Activated naive CD4-positive, alpha-beta T cell treated with anti-CD3 and anti-CD28 coated beads, Interleukin-2, amount 50 U/mL, for 24 hours (primary cell): ENCODE results near the gene DLL1.
A peak's percentile ranks its signal among the peaks of the same experiment; 100 is the strongest.

Source experiments
- H3K27ac Mint-ChIP-seq: one replicate; pipeline ENCODE4 v1.8.0; 2021; ENCODE audit warnings: mild to moderate bottlenecking, mixed read lengths
- H3K27me3 Mint-ChIP-seq: one replicate; pipeline ENCODE4 v1.8.0; 2021; ENCODE audit warnings: mixed read lengths
- H3K36me3 Mint-ChIP-seq: one replicate; pipeline ENCODE4 v1.8.0; 2021; ENCODE audit warnings: mixed read lengths
- H3K4me1 Mint-ChIP-seq: one replicate; pipeline ENCODE4 v1.8.0; 2021; ENCODE audit warnings: mixed read lengths
- H3K4me3 Mint-ChIP-seq: one replicate; pipeline ENCODE4 v1.8.0; 2021; ENCODE audit warnings: mild to moderate bottlenecking, mixed read lengths
- H3K9me3 Mint-ChIP-seq: one replicate; pipeline ENCODE4 v1.8.0; 2021; ENCODE audit warnings: mixed read lengths

The DLL1 gene

DNA sequence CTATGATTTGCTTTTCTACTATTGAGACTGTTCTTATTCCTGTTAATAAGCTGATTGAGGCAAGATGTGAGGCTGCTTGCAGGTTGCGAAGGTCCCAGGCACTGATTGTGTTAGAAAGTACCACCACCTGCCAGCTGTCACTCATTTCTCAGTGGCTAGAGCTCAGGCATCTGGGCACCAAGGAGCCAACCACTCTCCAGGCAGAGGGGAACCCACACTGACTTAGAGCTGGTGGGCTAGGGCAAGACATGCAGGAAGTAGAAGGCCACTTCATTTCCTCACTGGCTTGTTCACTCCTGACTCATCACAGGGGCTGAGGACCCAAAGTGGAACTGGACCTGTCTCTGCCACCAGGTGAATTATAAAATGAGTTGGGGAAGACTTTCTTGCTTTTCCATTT, 7.8 kb upstream of the DLL1 start:
- H3K36me3 Mint-ChIP-seq = peaks cover 2% of the 10 kb centered on the region
- peaks cover 14% of the 10 kb centered on the region for H3K4me1 Mint-ChIP-seq
- H3K9me3 Mint-ChIP-seq = no peaks in the 10 kb centered on the region
- H3K27ac Mint-ChIP-seq = no peak overlapping the region
- peaks cover 16% of the 10 kb centered on the region for H3K27me3 Mint-ChIP-seq
- no peak overlapping the region for H3K4me3 Mint-ChIP-seq

DNA sequence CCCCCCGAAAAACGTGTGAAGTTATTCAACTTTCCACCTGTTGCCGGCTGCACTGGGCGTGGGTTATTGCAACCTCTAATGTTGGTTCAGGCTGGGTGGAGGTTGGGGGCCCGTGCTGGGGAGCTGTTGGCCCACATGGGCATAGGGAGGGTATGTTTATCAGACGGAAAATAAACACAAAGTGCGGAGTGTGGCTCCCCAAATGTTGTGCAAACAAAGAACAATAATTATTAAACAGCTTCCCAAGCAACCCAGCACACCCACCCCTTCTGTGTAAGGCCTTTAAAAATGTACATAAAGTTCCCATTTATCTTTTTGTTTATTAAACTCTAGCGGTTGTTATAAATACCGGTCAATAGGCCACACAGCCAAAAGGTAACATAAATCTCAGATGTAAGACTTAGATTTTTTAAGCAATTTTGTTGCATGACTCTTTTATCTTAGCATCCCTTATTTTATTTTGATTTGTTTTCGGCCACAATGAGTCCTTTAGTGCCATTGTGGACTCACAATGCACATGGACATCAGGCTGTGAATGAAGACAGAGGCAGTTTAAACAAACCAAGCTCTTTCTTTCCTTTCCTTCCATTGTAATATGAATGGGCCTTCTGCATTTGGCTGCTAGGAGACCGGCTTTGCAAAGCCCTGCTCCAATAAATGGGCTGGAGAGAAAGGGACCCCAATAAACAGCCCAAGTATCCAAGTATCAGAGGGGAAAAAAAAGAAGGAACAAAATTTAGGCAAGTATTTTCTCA, 6.9 kb upstream of the DLL1 start:
- Mint-ChIP-seq H3K36me3 (peaks cover 2% of the 10 kb centered on the region), H3K27me3 (peaks cover 23% of the 10 kb centered on the region), H3K4me3 (no peak overlapping the region), H3K9me3 (no peaks in the 10 kb centered on the region), H3K4me1 (peaks cover 23% of the 10 kb centered on the region), H3K27ac (no peak overlapping the region)

DNA sequence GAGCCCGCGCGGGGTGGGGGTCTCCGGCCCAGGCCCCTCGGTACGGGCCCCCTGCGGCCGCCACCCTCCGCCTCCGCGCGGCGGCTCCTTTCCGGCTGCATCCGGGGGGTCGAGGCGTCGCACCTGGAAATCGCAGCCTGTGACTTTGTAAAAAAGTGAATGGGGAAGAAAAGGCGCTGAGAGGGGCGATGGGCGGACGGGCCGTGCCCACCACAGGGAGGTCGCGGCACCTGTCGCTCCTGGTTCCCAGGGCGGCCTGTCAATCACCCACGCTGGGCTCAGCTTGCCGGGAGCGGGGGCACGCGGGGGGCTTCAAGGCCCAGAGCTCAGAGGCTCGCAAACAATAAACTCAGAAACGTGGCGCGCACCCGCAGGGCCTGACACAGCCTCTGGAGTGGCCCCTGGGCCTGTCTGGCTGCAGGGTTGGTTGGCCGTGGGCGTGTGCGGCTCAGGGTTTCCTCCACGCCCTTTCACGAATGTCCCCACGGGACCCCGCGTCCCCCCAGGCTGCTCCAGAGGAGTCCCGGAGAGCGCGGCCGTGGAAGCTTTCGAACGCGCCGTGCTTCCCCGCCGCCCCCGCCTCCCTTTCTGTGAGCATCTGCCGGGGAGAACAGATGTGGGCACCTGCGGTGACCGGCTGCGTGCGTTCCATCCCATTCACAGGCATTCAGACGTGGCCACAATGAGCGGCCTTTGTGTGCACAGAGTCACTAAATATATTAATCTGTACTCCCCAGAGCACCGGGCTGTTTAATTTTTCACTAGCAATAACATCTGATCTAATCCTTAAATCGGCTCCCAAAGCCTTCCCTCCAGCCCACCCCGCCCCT, 6.1 kb upstream of the DLL1 start:
- Mint-ChIP-seq H3K36me3 (peaks cover 2% of the 10 kb centered on the region), H3K27me3 (peaks cover 19% of the 10 kb centered on the region), H3K4me1 (peaks cover 31% of the 10 kb centered on the region), H3K9me3 (no peaks in the 10 kb centered on the region), H3K4me3 (peak overlapping the region; percentile 16), H3K27ac (no peak overlapping the region)

DNA sequence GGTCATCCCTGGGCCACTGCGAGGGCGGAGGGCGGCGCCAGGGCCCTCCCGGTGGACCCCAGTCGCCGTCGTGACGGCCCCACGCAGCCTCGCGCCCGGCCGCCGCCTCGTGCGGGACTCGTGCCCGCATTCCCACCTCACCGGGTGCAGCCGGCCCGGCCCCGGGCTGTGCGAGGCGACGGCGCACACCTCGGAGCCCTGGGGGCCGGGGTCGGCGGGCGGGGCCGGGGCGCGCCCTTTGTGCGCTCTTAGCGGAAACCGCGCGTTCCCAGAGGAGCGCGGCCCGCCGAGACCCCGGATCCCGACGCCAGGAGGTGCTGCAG, 5.5 kb upstream of the DLL1 start:
- Mint-ChIP-seq H3K4me1 (peaks cover 35% of the 10 kb centered on the region), H3K9me3 (no peaks in the 10 kb centered on the region), H3K36me3 (no peaks in the 10 kb centered on the region), H3K27me3 (peaks cover 22% of the 10 kb centered on the region), H3K4me3 (no peak overlapping the region), H3K27ac (no peak overlapping the region)

DNA sequence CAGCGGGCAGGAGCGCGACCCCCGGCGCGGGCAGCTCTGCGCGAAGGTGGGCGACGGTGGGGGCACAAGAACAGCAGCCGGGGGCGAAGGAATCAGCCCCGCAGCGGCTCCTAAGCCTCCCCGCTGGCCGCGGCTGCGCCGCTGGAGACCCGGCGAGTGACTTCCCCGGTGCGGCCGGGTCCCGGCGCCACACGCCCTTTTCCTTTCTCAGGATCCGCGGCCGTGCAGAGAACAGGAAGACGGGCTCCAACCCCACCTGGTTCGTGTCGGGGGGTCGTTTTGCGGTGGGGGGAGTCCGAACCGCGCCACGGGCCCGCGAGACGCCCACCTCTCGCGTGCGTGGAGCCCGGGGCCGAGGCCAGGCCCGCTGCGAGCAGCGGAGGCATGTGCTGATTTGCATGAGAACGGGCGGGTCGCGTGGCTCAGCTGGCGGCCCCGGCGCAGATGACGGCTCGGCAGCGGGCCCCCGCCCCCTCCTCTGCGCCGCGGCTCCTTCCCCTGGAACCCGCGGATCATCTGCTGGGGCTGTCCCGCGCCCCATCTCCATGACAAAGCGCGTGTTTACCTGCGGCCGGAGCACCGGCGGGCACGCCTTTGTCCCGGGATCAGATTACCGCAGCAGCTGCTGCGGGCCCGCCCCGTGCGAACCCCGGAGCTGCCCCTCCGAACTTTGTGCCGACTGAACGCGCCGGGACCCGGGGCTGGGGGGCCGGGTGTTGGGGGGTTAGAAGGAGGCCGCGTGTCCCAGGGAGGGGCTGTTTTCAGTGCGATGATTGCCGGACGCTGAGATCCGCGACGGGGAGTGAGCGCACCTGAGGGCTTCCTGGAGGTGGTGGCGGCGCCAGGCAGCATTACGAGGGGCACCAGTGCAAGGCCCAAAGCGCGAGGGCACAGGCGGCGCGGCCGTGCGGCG, 4.9 kb upstream of the DLL1 start:
- no peaks in the 10 kb centered on the region for H3K36me3 Mint-ChIP-seq
- no peaks in the 10 kb centered on the region for H3K9me3 Mint-ChIP-seq
- peaks cover 22% of the 10 kb centered on the region for H3K27me3 Mint-ChIP-seq
- H3K27ac Mint-ChIP-seq = no peak overlapping the region
- H3K4me3 Mint-ChIP-seq = peak overlapping the region; percentile 73
- peaks cover 35% of the 10 kb centered on the region for H3K4me1 Mint-ChIP-seq

DNA sequence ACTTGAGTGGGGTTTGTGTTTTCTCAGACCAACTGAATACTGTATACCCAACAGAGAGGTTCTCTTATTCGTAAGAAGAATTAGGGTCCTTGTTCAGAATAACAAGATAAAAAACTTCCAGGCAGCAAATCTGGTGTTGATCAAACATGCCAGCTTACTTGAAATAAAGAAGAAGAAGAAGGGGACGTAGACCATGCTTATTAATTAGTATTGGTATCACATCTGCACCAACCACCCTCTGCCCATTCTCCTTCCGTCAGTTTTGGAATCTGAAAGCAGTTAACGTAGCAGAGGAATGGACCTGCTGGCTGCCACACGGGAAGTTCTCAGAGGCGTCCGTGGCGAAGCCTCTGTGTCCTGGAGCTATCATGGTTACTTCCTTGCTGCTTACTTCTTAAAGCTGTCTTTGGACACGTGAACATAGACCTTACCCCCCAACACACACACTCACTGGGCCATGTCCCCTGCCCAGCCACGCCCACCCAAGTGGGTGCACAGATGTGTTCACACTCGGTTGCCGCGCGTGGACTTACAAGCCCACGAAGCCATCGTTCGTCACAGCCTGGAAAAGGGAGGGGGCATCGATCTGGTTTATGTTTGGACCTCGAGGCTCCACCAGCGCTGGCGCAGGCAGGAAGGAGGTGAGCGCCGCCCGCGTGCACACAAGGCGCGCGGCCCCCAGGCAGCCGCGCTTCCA, 4.1 kb upstream of the DLL1 start:
- Mint-ChIP-seq H3K9me3 (no peaks in the 10 kb centered on the region), H3K27me3 (peaks cover 22% of the 10 kb centered on the region), H3K4me3 (peak overlapping the region; percentile 73), H3K27ac (no peak overlapping the region), H3K36me3 (no peaks in the 10 kb centered on the region), H3K4me1 (peaks cover 40% of the 10 kb centered on the region)

DNA sequence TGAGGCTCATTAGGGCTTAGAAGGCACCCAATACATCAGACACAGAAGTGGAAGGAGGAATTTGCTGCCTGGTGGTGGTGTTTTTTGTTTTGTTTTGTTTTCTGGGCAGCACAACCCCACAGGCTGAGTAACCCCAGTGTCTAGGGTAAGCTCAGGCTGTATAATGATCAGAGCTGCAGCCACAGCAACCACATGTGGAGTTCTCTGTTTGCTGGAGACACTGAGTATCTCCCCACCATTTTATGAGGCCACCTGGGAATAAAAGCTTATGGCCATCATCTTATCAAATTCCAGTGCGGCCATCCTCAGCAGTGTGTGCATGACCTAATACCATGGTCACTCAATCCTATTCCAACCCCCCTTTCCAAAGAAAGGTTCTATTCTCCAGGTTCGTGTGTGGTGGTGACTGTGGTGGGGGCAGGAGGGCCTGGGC, 3.4 kb upstream of the DLL1 start:
- peak overlapping the region; percentile 73 for H3K4me3 Mint-ChIP-seq

DNA sequence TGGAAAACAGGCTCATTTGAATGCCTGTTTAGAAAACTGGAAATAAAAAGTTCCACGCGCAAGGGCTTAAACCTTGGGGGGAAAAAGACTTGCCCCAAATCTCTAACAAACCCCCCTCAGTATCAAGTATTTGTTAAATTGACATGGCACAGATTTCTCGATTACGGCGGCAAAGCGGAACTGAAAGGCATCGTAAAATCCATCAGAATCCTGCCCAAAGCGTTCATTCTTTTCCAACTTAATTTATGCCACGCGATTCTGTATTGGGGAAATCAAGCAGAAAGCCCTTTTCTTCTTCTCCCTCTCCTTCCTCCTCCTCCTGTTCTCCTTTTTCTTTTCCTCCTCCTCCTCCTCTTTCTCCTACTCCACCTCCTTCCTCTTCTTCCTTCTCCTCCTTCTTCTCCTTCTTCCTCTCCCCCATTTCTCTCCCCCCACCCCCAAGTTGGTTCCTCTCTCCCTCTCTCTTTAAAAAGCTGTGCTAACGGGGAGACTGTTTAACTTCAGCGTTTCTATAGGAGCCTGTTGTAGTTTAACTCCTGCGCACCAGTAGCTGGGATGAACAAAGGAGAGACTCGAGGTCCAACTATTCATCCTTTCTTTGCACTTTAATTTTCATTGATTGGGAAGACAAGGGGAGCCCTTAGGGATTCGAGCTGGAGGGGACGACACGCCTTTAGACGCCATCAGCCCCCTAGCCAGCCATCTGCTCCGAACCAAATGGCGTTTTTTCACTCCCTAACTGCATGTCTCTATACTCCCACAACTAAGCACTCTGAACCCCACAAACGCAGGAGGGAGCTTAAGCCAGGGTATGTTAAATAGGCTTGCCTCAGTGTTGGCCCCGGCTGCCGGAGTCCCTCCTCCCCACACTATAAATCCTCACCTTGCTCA, 2.7 kb upstream of the DLL1 start:
- H3K27ac Mint-ChIP-seq = peak overlapping the region; percentile 55
- H3K4me1 Mint-ChIP-seq = peaks cover 45% of the 10 kb centered on the region
- peaks cover under 1% of the 10 kb centered on the region for H3K36me3 Mint-ChIP-seq
- peaks cover 22% of the 10 kb centered on the region for H3K27me3 Mint-ChIP-seq
- peak overlapping the region; percentile 33 for H3K4me3 Mint-ChIP-seq
- H3K9me3 Mint-ChIP-seq = no peaks in the 10 kb centered on the region

More for the DNA sequence above, 3.4 kb upstream of the DLL1 start:
- Mint-ChIP-seq H3K9me3 (no peaks in the 10 kb centered on the region), H3K27me3 (peaks cover 22% of the 10 kb centered on the region), H3K27ac (peak overlapping the region; percentile 55), H3K36me3 (no peaks in the 10 kb centered on the region), H3K4me1 (peaks cover 40% of the 10 kb centered on the region)

DNA sequence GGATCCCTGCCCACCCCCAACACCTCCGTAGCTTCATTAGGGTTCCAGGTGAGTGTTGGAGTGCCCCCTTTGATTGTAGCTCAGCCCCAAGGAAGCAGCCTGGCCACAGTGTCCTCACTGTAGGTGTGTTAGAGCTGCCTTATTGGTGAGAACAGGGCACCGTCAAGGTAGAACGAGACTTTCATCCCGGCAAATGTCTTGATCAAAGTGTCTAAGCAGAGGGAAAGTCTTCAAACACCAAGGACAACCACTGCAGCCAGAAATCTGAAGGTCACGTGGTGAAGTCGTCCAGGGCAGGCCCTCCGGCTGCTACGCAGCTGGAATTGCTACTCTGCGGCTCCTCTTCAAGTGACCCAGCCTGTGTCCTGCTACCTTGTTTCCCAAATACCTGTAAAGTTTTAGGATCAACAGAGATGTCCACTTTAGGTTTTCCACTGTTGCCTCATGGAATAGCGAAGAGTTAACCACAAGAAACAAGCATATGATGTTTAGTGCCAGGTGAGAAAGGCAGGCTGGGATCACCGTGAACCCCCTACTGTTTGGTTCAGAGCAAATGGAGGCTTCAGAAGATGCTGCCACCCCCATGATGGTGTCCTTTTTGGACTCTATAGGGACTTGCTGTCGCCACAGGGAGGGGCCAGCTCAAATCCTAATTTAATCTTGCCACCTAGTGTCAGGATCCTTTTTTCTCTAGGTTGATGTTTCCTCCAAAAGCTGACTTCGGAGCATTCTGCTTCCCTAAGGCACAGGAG, 1.7 kb upstream of the DLL1 start:
- Mint-ChIP-seq H3K27me3 (peaks cover 18% of the 10 kb centered on the region), H3K4me1 (peaks cover 51% of the 10 kb centered on the region), H3K4me3 (peak overlapping the region; percentile 92), H3K36me3 (peaks cover 2% of the 10 kb centered on the region), H3K9me3 (no peaks in the 10 kb centered on the region), H3K27ac (no peak overlapping the region)

DNA sequence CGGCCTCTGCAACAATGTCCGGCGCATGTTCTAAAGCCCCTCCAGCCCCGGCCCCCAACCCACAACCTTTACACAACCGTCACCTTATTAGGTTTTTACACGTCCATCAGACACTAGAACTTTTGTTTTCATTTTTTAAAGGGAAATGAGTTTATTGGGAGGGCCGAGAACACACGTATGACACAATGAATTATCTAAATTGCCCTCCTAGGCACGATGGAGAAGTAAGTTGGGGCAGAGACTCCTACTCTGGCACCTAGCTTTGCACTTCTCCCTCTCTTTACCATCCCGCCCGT, 1.2 kb upstream of the DLL1 start:
- no peaks in the 10 kb centered on the region for H3K9me3 Mint-ChIP-seq
- H3K36me3 Mint-ChIP-seq = peaks cover 2% of the 10 kb centered on the region
- no peak overlapping the region for H3K27ac Mint-ChIP-seq
- H3K4me3 Mint-ChIP-seq = peak overlapping the region; percentile 92
- H3K27me3 Mint-ChIP-seq = peaks cover 17% of the 10 kb centered on the region
- H3K4me1 Mint-ChIP-seq = peaks cover 51% of the 10 kb centered on the region

DNA sequence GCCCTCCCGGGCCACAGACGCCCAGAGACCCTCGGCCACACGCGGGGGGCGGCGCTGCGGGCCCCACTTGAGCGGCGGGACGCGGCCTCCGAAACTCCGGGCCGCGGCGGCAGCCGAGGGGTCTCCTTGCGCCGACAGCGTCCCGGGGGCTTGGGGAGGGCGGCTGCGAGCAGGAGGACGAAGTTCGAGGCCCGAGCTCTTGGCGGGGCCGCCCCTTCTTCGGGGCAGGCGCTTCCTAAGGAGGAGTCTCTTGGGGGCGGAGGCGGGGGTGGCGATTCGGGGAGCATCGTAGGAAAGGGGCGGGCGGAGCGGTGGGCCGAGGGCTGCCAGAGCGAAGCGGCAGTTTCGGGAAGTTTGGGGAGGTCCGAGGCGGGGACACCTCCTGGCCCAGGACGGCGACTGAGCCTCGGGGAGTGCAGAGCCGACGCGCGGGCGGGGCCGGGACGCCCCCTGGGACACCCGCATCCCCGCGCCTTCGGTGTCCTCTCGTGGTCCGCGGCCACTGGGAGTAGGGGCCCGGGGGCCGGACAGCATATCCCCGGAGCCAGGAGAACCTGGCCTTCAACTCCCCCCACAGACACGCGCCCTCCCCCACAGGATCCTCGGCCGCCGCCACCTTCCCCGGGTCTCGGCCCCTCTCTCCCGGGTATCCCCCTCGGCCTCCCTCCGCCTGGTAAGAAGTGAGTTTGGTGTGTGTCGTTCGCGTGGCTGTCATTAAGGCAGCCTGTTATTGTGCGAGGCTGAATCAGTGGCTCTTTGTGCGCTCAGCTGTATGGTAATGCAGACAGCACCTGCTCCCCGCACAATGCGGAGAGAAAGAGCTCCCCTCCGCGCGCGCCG, 613 bp upstream of the DLL1 start:
- Mint-ChIP-seq H3K9me3 (no peaks in the 10 kb centered on the region), H3K27me3 (peaks cover 17% of the 10 kb centered on the region), H3K27ac (peak overlapping the region; percentile 92), H3K4me3 (peak overlapping the region; percentile 92), H3K36me3 (peaks cover 2% of the 10 kb centered on the region), H3K4me1 (peaks cover 51% of the 10 kb centered on the region)

DNA sequence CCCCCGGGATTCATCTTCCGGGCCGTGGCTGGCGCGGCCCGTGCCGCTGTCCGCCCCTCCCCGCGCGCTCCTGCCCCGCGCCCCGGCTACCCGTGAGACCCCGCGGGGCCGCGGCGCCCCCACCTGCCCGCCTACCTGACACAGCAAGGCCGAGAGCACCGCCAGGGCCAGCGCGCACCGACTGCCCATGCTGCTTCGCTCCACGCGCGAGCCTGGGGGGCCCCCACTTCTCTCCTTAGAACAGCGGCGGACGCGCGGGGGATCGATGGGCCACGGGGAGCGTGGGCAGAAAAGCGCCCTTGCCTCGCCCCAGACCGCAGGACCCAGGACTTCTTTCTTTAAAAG, 955 bp downstream of the DLL1 start:
- Mint-ChIP-seq H3K9me3 (no peaks in the 10 kb centered on the region), H3K27ac (no peak overlapping the region), H3K4me3 (peak overlapping the region; percentile 93), H3K36me3 (peaks cover 2% of the 10 kb centered on the region), H3K4me1 (peaks cover 47% of the 10 kb centered on the region), H3K27me3 (peaks cover 17% of the 10 kb centered on the region)

DNA sequence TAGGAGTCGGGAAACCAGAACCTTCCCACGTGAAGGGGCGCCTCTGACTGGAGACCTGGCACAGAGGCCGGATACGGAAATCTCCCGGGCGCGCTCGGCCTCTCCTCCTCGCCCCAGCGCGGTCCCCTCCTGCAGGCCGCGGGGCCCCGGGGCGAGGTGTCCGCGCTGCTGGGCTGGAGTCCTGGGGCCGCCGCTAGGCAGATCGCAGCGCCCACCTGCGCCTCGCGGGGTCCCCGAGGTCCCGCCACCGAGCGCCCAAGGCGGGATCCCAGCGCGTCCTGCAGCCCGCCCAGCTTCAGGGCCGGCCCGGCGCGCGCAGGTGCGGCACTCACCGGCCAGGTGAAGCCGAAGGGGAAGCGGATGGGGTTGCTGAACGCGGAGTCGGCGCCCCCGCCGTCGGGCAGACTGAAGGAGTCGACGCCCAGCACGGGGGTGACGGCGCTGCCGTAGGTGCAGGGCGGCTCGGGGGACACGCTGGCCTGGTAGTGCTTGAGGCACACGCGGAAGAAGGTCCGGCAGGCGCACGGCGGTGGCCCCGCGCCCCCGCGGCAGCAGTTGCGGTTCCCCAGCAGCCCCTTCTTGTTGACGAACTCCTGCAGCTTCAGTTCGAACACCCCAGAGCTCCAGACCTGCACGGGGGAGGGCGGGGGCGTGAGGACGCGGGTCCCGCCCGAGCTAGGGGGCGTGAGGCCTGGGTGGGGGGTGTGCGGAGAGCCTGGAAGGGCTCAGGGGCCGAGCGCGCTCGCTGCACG, 1.5 kb downstream of the DLL1 start:
- no peaks in the 10 kb centered on the region for H3K9me3 Mint-ChIP-seq
- peak overlapping the region; percentile 12 for H3K27ac Mint-ChIP-seq
- H3K4me3 Mint-ChIP-seq = peak overlapping the region; percentile 82
- peaks cover 43% of the 10 kb centered on the region for H3K4me1 Mint-ChIP-seq
- peaks cover 17% of the 10 kb centered on the region for H3K27me3 Mint-ChIP-seq
- peaks cover 2% of the 10 kb centered on the region for H3K36me3 Mint-ChIP-seq
